Measurements from ENCODE around the gene ACTA1.

- TF ChIP-seq EZH2 (IDR thresholded peaks at IDR 0.05; ENCODE audit: low read length) (no peak), CTCF (optimal IDR thresholded peaks at IDR 0.05 in 1 of 3, IDR thresholded peaks at IDR 0.05 in 1 of 3, conservative IDR thresholded peaks at IDR 0.05 in 1 of 3; ENCODE audit: extremely low read depth in 1 of 3, insufficient read depth in 2 of 3, low read length in 3 of 3) (no peak)
Measured at GRCh38 chr1:229402993-229403392, 30.9 kb downstream of the ACTA1 start.
